H1 (cell line): ENCODE results near the gene FAM228A. TPM values are rescaled to one million over a fixed set of nuclear protein-coding genes. Genes with fewer than 3 reads are reported as not detected.

Experiments
- CTCF ChIA-PET: fragments of 300-600 bp; sonication (Branson Sonifier 250); formaldehyde crosslinking; loops from one replicate; lab custom pipeline; 2021; ENCODE audit not compliant: partially characterized antibody; lab: Charles Lee
- POLR2A ChIA-PET: fragments of 300-600 bp; sonication (Branson Sonifier 250); formaldehyde crosslinking; loops from one replicate; lab custom pipeline; 2021; ENCODE audit warnings: inconsistent platforms; ENCODE audit not compliant: partially characterized antibody; lab: Charles Lee
- DNase-seq, 2 experiments: peaks; one replicate each; pipeline versions ENCODE4 v3.0.0 to v3.0.0-alpha.2; 2010 to 2022; ENCODE audit warnings: low spot score in 2 of 2, low read depth in 1 of 2, mixed read lengths in 1 of 2
- FAIRE-seq: peaks from 2 replicates; lab custom pipeline; 2011; peaks lifted over from hg19 to GRCh38; lab: Jason Lieb, UNC
- H2AFZ ChIP-seq: 2 replicates; pipeline ENCODE4 v1.8.1; 2012; ENCODE audit warnings: low read length, inconsistent platforms
- H2AK5ac ChIP-seq: 2 replicates; pipeline ENCODE4 v1.6.1; 2013; ENCODE audit warnings: low read depth, low read length
- H2BK120ac ChIP-seq: replicated peaks from 2 replicates; pipeline ENCODE3; 2013; ENCODE audit warnings: low read depth, low read length, inconsistent platforms
- H2BK12ac ChIP-seq: 2 replicates; pipeline ENCODE4 v1.6.1; 2013; ENCODE audit warnings: low read depth, low read length
- H2BK15ac ChIP-seq: 2 replicates; pipeline ENCODE4 v1.6.1; 2013; ENCODE audit warnings: low read length
- H2BK20ac ChIP-seq: 2 replicates; pipeline ENCODE4 v1.6.1; 2013; ENCODE audit warnings: low read length
- H2BK5ac ChIP-seq: 2 replicates; pipeline ENCODE4 v1.6.1; 2013; ENCODE audit warnings: low read depth, low read length
- H3K14ac ChIP-seq: 2 replicates; pipeline ENCODE4 v1.6.1; 2013; ENCODE audit warnings: inconsistent platforms; ENCODE audit not compliant: insufficient read length
- H3K18ac ChIP-seq: 2 replicates; pipeline ENCODE4 v1.6.1; 2013; ENCODE audit warnings: low read length; ENCODE audit errors: extremely low read depth
- H3K23ac ChIP-seq: 2 replicates; pipeline ENCODE4 v1.6.1; 2013; ENCODE audit warnings: inconsistent platforms; ENCODE audit not compliant: insufficient read length
- H3K23me2 ChIP-seq: 2 replicates; pipeline ENCODE4 v1.6.1; 2013; ENCODE audit warnings: low read depth, low read length
- H3K27ac ChIP-seq: 2 replicates; pipeline ENCODE4 v1.6.1; 2011; ENCODE audit warnings: low read depth, low read length, inconsistent platforms
- H3K27me3 ChIP-seq, 4 experiments: replicated peaks in 1 of 4; 1 replicate in 1 of 4; 2 replicates in 3 of 4; pipeline versions ENCODE4 v1.6.1 to v1.8.1; 2011 to 2013; ENCODE audit warnings: low read length in 3 of 4, mild to moderate bottlenecking in 3 of 4, inconsistent platforms in 2 of 4, mixed read lengths in 2 of 4, moderate library complexity in 1 of 4; ENCODE audit not compliant: control insufficient read depth in 3 of 4, insufficient read depth in 3 of 4; ENCODE audit errors: extremely low read depth in 1 of 4
- H3K36me3 ChIP-seq, 4 experiments: 2 replicates each; pipeline versions ENCODE4 v1.6.1 to v1.8.1; 2011 to 2013; ENCODE audit warnings: mild to moderate bottlenecking in 4 of 4, low read length in 3 of 4, moderate library complexity in 2 of 4, control low read depth in 1 of 4, inconsistent platforms in 1 of 4; ENCODE audit not compliant: insufficient read depth in 4 of 4, control insufficient read depth in 2 of 4
- H3K4ac ChIP-seq: replicated peaks from 2 replicates; pipeline ENCODE3; 2013; ENCODE audit warnings: low read length, low read depth, mixed read lengths, inconsistent platforms; ENCODE audit not compliant: insufficient read length
- H3K4me1 ChIP-seq, 4 experiments: replicated peaks in 1 of 4; 1 replicate in 1 of 4; 2 replicates in 3 of 4; pipeline versions ENCODE4 v1.6.1 to v1.8.1; 2011 to 2013; ENCODE audit warnings: low read length in 3 of 4, inconsistent platforms in 2 of 4, mixed read lengths in 1 of 4; ENCODE audit not compliant: insufficient read depth in 4 of 4, control insufficient read depth in 3 of 4
- H3K4me2 ChIP-seq, 2 experiments: 2 replicates each; pipeline versions ENCODE4 v1.6.1 to v1.8.1; 2011 to 2013; ENCODE audit warnings: low read depth in 2 of 2, low read length in 2 of 2, control low read depth in 1 of 2, inconsistent platforms in 1 of 2, mild to moderate bottlenecking in 1 of 2; ENCODE audit not compliant: insufficient read depth in 1 of 2
- H3K4me3 ChIP-seq, 4 experiments: fragments of 200-600, 300-600 bp in 1 of 4; sonication (generic), shearing (Covaris generic), sonication (Bioruptor Twin) in 1 of 4; 2 replicates each; pipeline versions ENCODE4 v1.5.1 to v1.8.1; 2011 to 2016; ENCODE audit warnings: low read length in 4 of 4, low read depth in 3 of 4, control low read depth in 2 of 4, inconsistent platforms in 2 of 4, mild to moderate bottlenecking in 2 of 4, mixed read lengths in 1 of 4, moderate library complexity in 1 of 4; ENCODE audit not compliant: insufficient read depth in 2 of 4; ENCODE audit errors: extremely low read depth in 1 of 4
- H3K56ac ChIP-seq: replicated peaks from 2 replicates; pipeline ENCODE3; 2013; ENCODE audit warnings: low read depth, mild to moderate bottlenecking, mixed read lengths, low read length, inconsistent platforms; ENCODE audit not compliant: insufficient read length
- H3K79me1 ChIP-seq: 2 replicates; pipeline ENCODE4 v1.6.1; 2013; ENCODE audit warnings: low read depth, low read length, control low read depth
- H3K79me2 ChIP-seq, 2 experiments: 2 replicates each; pipeline versions ENCODE4 v1.6.1 to v1.8.1; 2012 to 2013; ENCODE audit warnings: low read length in 2 of 2, mild to moderate bottlenecking in 2 of 2, inconsistent platforms in 1 of 2; ENCODE audit not compliant: insufficient read depth in 2 of 2, control insufficient read depth in 1 of 2
- H3K9ac ChIP-seq, 4 experiments: replicated peaks in 1 of 4; 1 replicate in 1 of 4; 2 replicates in 3 of 4; pipeline versions ENCODE4 v1.6.1 to v1.8.1; 2011 to 2013; ENCODE audit warnings: low read depth in 3 of 4, low read length in 3 of 4, control low read depth in 2 of 4, mild to moderate bottlenecking in 2 of 4, moderate library complexity in 2 of 4, inconsistent platforms in 1 of 4; ENCODE audit errors: extremely low read depth in 1 of 4
- H3K9me3 ChIP-seq, 2 experiments: 2 replicates each; pipeline versions ENCODE4 v1.6.1 to v1.8.1; 2012 to 2013; ENCODE audit warnings: mild to moderate bottlenecking in 2 of 2, moderate library complexity in 2 of 2, control low read depth in 1 of 2, inconsistent platforms in 1 of 2, low read depth in 1 of 2, low read length in 1 of 2, mixed read lengths in 1 of 2; ENCODE audit not compliant: insufficient read depth in 2 of 2
- H4K20me1 ChIP-seq, 2 experiments: replicated peaks in 1 of 2; 2 replicates each; pipeline versions ENCODE3 to v1.8.1; 2011 to 2013; ENCODE audit warnings: inconsistent platforms in 2 of 2, low read length in 2 of 2, mild to moderate bottlenecking in 1 of 2; ENCODE audit not compliant: insufficient read depth in 2 of 2, control insufficient read depth in 1 of 2
- H4K5ac ChIP-seq: 2 replicates; pipeline ENCODE4 v1.6.1; 2013; ENCODE audit warnings: low read length, low read depth, mixed read lengths, inconsistent platforms; ENCODE audit not compliant: insufficient read length
- H4K8ac ChIP-seq: 2 replicates; pipeline ENCODE4 v1.8.0; 2013; ENCODE audit warnings: mild to moderate bottlenecking, moderate library complexity, low read length, inconsistent platforms; ENCODE audit not compliant: insufficient read depth; ENCODE audit errors: extremely low read depth
- H4K91ac ChIP-seq: replicated peaks from 2 replicates; pipeline ENCODE3; 2013; ENCODE audit warnings: low read length, mixed read lengths, inconsistent platforms; ENCODE audit not compliant: insufficient read length
- BCL11A ChIP-seq, 2 experiments: IDR thresholded peaks; one replicate each; pipeline ENCODE4 v1.6.1; 2011; ENCODE audit warnings: low read depth in 2 of 2, low read length in 2 of 2, mild to moderate bottlenecking in 2 of 2
- HDAC2 ChIP-seq, 2 experiments: fragments of 300-600 bp in 1 of 2; sonication (generic) in 1 of 2; IDR thresholded peaks; 2 replicates each; pipeline ENCODE4 v1.6.1; 2011 to 2012; ENCODE audit warnings: low read depth in 2 of 2, low read length in 2 of 2, mild to moderate bottlenecking in 2 of 2, moderate library complexity in 2 of 2, borderline replicate concordance in 1 of 2, inconsistent platforms in 1 of 2
- KDM1A ChIP-seq: fragments of 200-600, 300-600 bp; sonication (generic); IDR thresholded peaks from 2 replicates; pipeline ENCODE4 v1.7.1; 2016; ENCODE audit warnings: mild to moderate bottlenecking, low read length, borderline replicate concordance
- TCF12 ChIP-seq: IDR thresholded peaks from 2 replicates; pipeline ENCODE4 v1.6.1; 2011; ENCODE audit warnings: low read depth, mild to moderate bottlenecking, low read length
- WGBS, 2 experiments: shearing (Covaris generic) in 1 of 2; methylation state at CpG; one replicate each; pipeline versions ENCODE4 v1.1.6 to v1.1.7; 2013 to 2015; ENCODE audit warnings: low lambda C conversion rate in 2 of 2, mixed read lengths in 2 of 2, inconsistent platforms in 1 of 2, low coverage in 1 of 2, missing lambda C conversion rate in 1 of 2; ENCODE audit not compliant: insufficient replicate concordance in 2 of 2, insufficient coverage in 1 of 2, insufficient read length in 1 of 2; ENCODE audit errors: extremely low coverage in 1 of 2, missing lambda C conversion rate in 1 of 2; 5-methylcytosine and 5-hydroxymethylcytosine counted together
- polyA plus RNA-seq, 7 experiments: library from polyadenylated mRNA; depleted of rRNA in 3 of 7; stranded (reverse) in 5 of 7; unstranded in 2 of 7; fragments of >200 nt in 5 of 7; fragments of 200-250 nt in 2 of 7; gene quantifications; 1 replicate in 5 of 7; 2 replicates in 1 of 7; 4 replicates in 1 of 7; pipeline versions ENCODE4 v1.2.1 to v1.2.3, GENCODE V29; 2011 to 2013; ENCODE audit warnings: missing spikeins in 2 of 7, mixed read lengths in 2 of 7
- total RNA-seq: library from RNA; stranded (reverse); fragmentation: NEBNext Ultra II Directional; extraction: Animal tissue kit (Norgen Biotek cat#: 25700); gene quantifications from 2 replicates; pipeline ENCODE4 v1.2.1, GENCODE V29; 2021

Gene FAM228A
- total and polyA plus RNA-seq, 2 of the 8 experiments (the other 6 are each of a cell fraction or from before 2014, with no cell fraction given) = not detected

DNA sequence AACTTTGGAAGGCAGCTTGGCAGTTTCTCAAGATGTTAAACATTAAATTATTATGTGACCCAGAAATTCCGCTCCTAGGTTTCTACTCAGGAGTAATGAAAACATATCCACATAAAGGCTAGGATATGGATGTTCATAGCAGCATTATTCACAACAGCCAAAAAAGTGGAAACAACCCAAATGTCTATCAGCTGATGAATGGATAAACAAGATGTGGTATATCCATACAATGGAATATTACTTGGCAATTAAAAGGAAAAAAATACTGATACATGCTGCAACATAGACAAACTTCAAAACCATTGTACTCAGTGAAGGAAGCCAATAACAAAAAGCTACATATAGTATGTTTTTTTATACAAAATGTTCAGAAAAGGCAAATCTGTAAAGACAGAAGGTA, 12.4 kb upstream of the FAM228A start:
- no peak overlapping the region for H2BK120ac ChIP-seq
- H3K9me3 ChIP-seq = no peaks in the 10 kb centered on the region
- FAIRE-seq = no peak
- H3K4me3 ChIP-seq = no peak overlapping the region
- TF ChIP-seq TCF12 (no peak), BCL11A (IDR thresholded peaks at IDR 0.05; ENCODE audit: low read depth in 2 of 2, low read length in 2 of 2) (no peak), HDAC2 (IDR thresholded peaks at IDR 0.05; ENCODE audit: borderline replicate concordance in 1 of 2, low read depth in 2 of 2, low read length in 2 of 2) (no peak), KDM1A (0 out of 2 replicates have a peak, but pooled peaks have one; percentile 55)
- H2BK20ac ChIP-seq = no peak overlapping the region
- no peak overlapping the region for H3K4me2 ChIP-seq
- H2AK5ac ChIP-seq = no peak overlapping the region
- no peaks in the 10 kb centered on the region for H3K36me3 ChIP-seq
- no peak overlapping the region for H3K9ac ChIP-seq
- H3K27me3 ChIP-seq = no peaks in the 10 kb centered on the region
- H3K23ac ChIP-seq = no peak overlapping the region
- H2BK15ac ChIP-seq = no peak overlapping the region
- H3K79me2 ChIP-seq = no peaks in the 10 kb centered on the region
- H4K20me1 ChIP-seq = no peaks in the 10 kb centered on the region
- no peak overlapping the region for H3K14ac ChIP-seq
- H3K23me2 ChIP-seq = no peaks in the 10 kb centered on the region
- H3K79me1 ChIP-seq = no peaks in the 10 kb centered on the region
- H4K8ac ChIP-seq = no peak overlapping the region
- H3K27ac ChIP-seq = no peak overlapping the region
- ChIA-PET CTCF (interaction anchor here (0.6 to 3.1 kb wide), 6 partner anchors 9 to 358 kb away, joined by 3 to 16 read pairs (median 4); partner anchors contain the start of gene TP53I3), POLR2A (no interaction called here)
- no peak overlapping the region for H2AFZ ChIP-seq
- DNase-seq = no peak
- no peak overlapping the region for H4K5ac ChIP-seq
- no peak overlapping the region for H2BK5ac ChIP-seq
- no peak overlapping the region for H2BK12ac ChIP-seq
- no peak overlapping the region for H3K18ac ChIP-seq
- no peak overlapping the region for H4K91ac ChIP-seq
- H3K56ac ChIP-seq = no peak overlapping the region
- no peaks in the 10 kb centered on the region; a peak in 1 of 7 replicates for H3K4me1 ChIP-seq
- WGBS, 2 experiments = 92% methylated on average over 1 of the region's 1 CpG; no CpG with 5 or more reads in 1 of the 2 experiments
- H3K4ac ChIP-seq = no peak overlapping the region
